ENCODE measurements around the gene ADGRG7. TPM values are rescaled to one million over a fixed set of nuclear protein-coding genes. Genes with fewer than 3 reads are reported as not detected.
"Not testable (repeated sequence)": the region's sequence is repeated elsewhere in the genome, so short reads cannot be mapped to it uniquely, and the experiment has no call there.

ADGRG7 gene
- polyA plus RNA-seq, 1 experiment, result not detected

DNA sequence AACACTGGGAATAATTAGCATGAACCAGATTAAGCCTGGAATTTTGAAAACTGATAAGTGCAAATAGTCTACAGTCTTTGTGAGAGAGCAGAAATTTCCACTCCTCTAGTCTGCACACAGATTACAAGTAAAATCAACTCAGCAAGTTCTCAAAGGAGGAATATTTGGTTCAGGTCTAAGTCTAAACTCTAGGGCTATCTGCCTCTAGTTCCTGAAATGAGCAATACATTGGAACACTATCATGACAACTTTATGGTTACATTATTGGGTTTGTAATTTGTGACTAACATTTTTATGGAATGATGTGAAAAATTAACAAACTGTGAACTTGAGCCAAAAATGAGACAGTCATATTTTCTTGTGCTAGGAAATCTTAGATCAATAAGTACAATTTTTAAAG lies 30.8 kb upstream of the ADGRG7 start:
- ChIA-PET CTCF (interaction anchor here (17.0 kb wide), 1 partner anchor 115 kb away, joined by 311 read pairs; no protein-coding TSS in a partner anchor), POLR2A (no interaction called here)
- Histone ChIP-seq H3K4me3 (ENCODE audit: low read depth, low read length) (no peak overlapping the region), H3K36me3 (ENCODE audit: control insufficient read depth, insufficient read depth, low read length) (no peaks in the 10 kb centered on the region), H3K27me3 (ENCODE audit: control insufficient read depth, insufficient read depth, low read length) (no peaks in the 10 kb centered on the region)
- no peak for DNase-seq (ENCODE audit: low read depth)
- TF ChIP-seq, protein P1, sequence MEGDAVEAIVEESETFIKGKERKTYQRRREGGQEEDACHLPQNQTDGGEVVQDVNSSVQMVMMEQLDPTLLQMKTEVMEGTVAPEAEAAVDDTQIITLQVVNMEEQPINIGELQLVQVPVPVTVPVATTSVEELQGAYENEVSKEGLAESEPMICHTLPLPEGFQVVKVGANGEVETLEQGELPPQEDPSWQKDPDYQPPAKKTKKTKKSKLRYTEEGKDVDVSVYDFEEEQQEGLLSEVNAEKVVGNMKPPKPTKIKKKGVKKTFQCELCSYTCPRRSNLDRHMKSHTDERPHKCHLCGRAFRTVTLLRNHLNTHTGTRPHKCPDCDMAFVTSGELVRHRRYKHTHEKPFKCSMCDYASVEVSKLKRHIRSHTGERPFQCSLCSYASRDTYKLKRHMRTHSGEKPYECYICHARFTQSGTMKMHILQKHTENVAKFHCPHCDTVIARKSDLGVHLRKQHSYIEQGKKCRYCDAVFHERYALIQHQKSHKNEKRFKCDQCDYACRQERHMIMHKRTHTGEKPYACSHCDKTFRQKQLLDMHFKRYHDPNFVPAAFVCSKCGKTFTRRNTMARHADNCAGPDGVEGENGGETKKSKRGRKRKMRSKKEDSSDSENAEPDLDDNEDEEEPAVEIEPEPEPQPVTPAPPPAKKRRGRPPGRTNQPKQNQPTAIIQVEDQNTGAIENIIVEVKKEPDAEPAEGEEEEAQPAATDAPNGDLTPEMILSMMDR (IDR thresholded peaks at IDR 0.05; ENCODE audit: insufficient read depth, low read depth, low read length), result no peak

DNA sequence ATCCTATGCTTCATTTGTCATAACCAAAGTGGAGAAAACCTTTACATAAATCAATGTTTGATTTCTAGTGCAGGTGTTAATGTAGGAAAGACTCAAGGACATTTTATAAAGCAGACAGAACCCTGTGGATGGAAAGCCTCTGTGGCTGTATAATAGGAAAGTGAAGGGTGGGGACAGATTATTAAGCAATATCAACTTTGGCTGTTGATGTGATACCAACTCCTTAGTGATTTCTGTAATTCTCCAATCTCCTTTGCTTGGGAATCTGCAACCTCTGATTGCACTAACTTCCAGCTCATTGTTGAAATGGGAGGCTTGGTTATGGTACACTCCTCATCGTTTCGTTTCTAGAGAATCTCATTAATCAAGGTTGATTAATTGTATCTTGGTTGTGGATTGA lies 29.3 kb upstream of the ADGRG7 start:
- no peak for DNase-seq (ENCODE audit: low read depth)
- POLR2A ChIA-PET, result no interaction called here
- no peak overlapping the region for H3K4me3 ChIP-seq (ENCODE audit: low read depth, low read length)
- no peaks in the 10 kb centered on the region for H3K36me3 ChIP-seq (ENCODE audit: control insufficient read depth, insufficient read depth, low read length)
- H3K27me3 ChIP-seq (ENCODE audit: control insufficient read depth, insufficient read depth, low read length), result no peaks in the 10 kb centered on the region
- TF ChIP-seq, protein P1 (IDR thresholded peaks at IDR 0.05; ENCODE audit: insufficient read depth, low read depth, low read length), result no peak
- CTCF ChIA-PET, result interaction anchor here (1.1 to 17.0 kb wide), 3 partner anchors 10 to 445 kb away, joined by 3 to 311 read pairs (median 14); no protein-coding TSS in a partner anchor

DNA sequence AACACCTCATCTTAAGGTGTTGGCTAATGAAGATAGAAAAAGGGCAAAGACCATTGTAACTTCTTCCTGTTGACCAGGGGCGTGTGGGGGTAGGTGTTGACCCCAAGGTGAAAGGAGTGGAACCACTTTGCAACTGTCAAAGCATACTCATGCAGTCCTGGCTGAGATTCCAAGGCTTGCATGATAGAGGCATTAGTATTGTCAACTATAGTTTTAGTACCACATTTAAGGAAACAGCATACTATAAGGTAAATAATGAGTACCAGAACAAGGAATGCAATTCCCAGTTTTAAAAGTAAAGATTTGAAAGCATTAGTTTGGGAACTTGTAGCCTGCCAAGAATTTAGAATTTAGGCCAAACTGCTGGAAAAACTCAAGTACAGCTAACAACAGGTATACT lies 27.8 kb upstream of the ADGRG7 start:
- CTCF ChIA-PET, result interaction anchor here (2.9 to 17.0 kb wide), 2 partner anchors 8 to 118 kb away, joined by 14 to 311 read pairs; no protein-coding TSS in a partner anchor
- POLR2A ChIA-PET, result no interaction called here
- H3K4me3 ChIP-seq (ENCODE audit: low read depth, low read length), result no peak overlapping the region
- TF ChIP-seq, protein P1 (IDR thresholded peaks at IDR 0.05; ENCODE audit: insufficient read depth, low read depth, low read length), result no peak
- no peaks in the 10 kb centered on the region for H3K27me3 ChIP-seq (ENCODE audit: control insufficient read depth, insufficient read depth, low read length)
- no peak for DNase-seq (ENCODE audit: low read depth)
- no peaks in the 10 kb centered on the region for H3K36me3 ChIP-seq (ENCODE audit: control insufficient read depth, insufficient read depth, low read length)

DNA sequence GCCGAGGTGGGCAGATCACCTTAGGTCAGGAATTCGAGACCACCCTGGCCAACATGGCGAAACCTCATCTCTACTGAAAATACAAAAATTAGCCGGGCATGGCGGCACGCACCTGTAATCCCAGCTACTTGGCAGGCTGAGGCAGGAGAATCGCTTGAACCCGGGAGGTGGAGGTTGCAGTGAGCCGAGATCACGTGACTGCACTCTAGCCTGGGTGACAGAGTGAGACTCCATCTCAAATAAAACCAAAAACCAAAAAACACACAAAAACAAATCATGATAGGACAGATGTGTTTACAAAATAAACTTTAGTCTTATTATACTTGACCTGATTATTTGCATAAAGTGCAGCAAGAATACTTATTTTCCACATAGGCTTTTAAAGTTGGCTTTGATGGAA lies 27.2 kb upstream of the ADGRG7 start:
- H3K36me3 ChIP-seq (ENCODE audit: control insufficient read depth, insufficient read depth, low read length); POLR2A ChIA-PET; H3K27me3 ChIP-seq (ENCODE audit: control insufficient read depth, insufficient read depth, low read length); DNase-seq (ENCODE audit: low read depth); H3K4me3 ChIP-seq (ENCODE audit: low read depth, low read length): not testable (repeated sequence)
- CTCF ChIA-PET, result interaction anchor here (17.0 kb wide), 1 partner anchor 119 kb away, joined by 311 read pairs; no protein-coding TSS in a partner anchor

DNA sequence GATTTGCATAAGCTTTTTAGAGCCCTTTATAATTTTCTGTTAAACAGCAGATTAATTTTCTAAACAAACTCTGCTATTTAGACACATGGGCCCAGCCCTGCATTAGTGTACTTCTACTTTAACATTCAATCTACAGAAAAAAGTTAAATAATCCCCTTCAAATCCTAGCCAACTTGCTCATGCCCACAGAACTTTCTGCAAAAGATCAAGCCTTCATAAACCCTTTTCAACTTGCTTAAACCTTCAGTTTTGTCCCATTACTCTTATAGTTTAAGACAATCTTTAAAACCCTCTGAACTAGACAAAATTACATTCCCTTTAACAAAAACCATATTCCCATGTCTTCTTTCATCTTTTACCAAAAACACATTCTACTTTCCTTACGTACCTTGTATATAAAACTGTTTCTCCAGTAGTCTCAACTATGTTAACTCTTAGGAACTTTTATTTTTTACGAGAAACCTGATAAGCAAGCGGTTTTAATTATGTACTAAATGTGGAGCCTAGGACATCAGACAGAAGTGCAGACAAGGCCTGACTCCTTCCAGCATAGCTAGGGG lies 25.2 kb upstream of the ADGRG7 start:
- DNase-seq (ENCODE audit: low read depth), result no peak
- no peaks in the 10 kb centered on the region for H3K36me3 ChIP-seq (ENCODE audit: control insufficient read depth, insufficient read depth, low read length)
- H3K27me3 ChIP-seq (ENCODE audit: control insufficient read depth, insufficient read depth, low read length), result no peaks in the 10 kb centered on the region
- TF ChIP-seq, protein P1 (IDR thresholded peaks at IDR 0.05; ENCODE audit: insufficient read depth, low read depth, low read length), result no peak
- CTCF ChIA-PET, result interaction anchor here (0.6 to 17.0 kb wide), 2 partner anchors 121 to 208 kb away, joined by 3 to 311 read pairs; no protein-coding TSS in a partner anchor
- POLR2A ChIA-PET, result no interaction called here
- no peak overlapping the region for H3K4me3 ChIP-seq (ENCODE audit: low read depth, low read length)

DNA sequence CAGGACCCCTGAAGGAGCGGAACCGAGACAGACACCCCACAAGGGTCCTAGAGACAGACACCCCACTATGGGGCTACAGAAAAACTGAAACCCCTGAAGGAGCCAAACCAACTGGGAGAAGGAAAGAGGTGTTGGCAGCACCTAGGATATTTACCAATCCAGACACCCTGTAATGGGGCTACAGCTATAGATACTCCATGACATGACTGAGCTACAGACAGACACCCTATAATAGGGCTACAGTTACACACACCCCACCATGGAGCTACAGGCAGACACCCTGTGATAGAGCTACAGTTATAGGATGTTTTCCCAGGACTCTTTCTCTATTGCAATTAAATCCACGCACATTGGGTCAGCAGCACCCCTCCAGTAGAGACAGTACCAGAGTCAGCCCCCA lies 22.6 kb upstream of the ADGRG7 start:
- POLR2A ChIA-PET, result interaction anchor here (0.5 kb wide), 1 partner anchor 94 kb away, joined by 17 read pairs; no protein-coding TSS in a partner anchor
- CTCF ChIA-PET, result interaction anchor here (0.7 to 17.0 kb wide), 2 partner anchors 124 to 609 kb away, joined by 3 to 311 read pairs; no protein-coding TSS in a partner anchor
- Histone ChIP-seq H3K4me3 (ENCODE audit: low read depth, low read length) (no peak overlapping the region), H3K36me3 (ENCODE audit: control insufficient read depth, insufficient read depth, low read length) (no peaks in the 10 kb centered on the region), H3K27me3 (ENCODE audit: control insufficient read depth, insufficient read depth, low read length) (no peaks in the 10 kb centered on the region)
- TF ChIP-seq, protein P1 (IDR thresholded peaks at IDR 0.05; ENCODE audit: insufficient read depth, low read depth, low read length), result no peak
- DNase-seq (ENCODE audit: low read depth), result no peak

Measured in BJ (cell line).